PC-3 (cell line): ENCODE data around the gene ZFHX3.

ENCODE experiments used
- EZH2 ChIP-seq: fragments of 300-600 bp; sonication (generic); IDR thresholded peaks from one replicate; pipeline ENCODE4 v1.6.1; 2017; ENCODE audit warnings: antibody characterized with exemption, mild to moderate bottlenecking, low read length; ENCODE audit not compliant: unreplicated experiment
- TF ChIP-seq, protein P1 (sequence below): fragments of 300-600 bp; sonication (generic); conservative IDR thresholded peaks from 2 replicates; pipeline ENCODE4 v1.5.1; 2017; ENCODE audit warnings: antibody characterized with exemption, low read depth, mild to moderate bottlenecking, low read length

DNA sequence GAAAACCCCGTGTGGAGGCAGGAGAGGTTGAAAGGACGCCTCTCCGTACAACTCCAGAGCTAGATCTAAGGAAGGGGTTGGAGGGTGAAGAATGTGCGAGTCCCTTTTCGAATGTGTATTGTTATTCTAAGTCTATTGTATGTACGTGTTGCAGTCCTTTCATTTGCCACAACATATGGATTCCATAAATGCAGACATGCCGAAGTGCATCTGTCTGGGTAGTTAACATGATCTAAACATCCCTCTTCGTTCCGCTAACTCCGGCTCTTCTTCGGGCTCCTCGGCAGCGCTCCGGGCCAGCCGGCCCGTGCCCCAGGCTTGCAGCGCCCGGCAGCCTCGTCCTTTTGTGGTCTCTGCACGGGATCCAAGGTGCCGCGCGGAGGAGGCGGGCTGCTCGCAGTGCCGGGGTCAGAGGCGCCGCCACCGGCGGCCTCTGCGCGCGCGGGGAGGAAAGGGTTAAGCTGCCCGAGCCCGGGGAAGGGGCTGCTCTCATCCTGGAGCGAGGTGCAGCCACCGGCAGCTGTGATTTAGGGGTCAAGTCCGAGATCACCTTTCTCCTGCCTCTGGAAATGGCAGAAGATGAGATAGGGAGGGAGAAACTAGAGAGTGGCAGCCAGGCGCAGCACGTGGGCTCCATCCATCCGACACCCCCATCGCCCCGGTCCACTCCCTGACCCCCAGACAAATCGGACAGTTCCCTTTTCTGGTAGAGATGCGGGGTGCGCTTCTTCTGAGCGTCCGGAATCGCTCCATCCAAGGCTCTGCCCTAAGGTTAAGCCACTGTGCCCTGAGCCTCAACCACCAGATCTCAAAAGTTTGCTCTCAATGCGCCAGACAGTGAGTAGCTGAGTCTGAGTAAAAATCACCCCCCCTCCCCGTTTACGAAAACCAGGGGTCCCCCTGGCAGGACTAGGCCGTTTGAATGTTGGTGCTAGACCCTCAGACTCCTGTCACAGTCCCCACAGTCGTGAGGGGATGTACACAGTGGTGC is 15.1 kb upstream of the ZFHX3 start:
- TF ChIP-seq, protein P1, sequence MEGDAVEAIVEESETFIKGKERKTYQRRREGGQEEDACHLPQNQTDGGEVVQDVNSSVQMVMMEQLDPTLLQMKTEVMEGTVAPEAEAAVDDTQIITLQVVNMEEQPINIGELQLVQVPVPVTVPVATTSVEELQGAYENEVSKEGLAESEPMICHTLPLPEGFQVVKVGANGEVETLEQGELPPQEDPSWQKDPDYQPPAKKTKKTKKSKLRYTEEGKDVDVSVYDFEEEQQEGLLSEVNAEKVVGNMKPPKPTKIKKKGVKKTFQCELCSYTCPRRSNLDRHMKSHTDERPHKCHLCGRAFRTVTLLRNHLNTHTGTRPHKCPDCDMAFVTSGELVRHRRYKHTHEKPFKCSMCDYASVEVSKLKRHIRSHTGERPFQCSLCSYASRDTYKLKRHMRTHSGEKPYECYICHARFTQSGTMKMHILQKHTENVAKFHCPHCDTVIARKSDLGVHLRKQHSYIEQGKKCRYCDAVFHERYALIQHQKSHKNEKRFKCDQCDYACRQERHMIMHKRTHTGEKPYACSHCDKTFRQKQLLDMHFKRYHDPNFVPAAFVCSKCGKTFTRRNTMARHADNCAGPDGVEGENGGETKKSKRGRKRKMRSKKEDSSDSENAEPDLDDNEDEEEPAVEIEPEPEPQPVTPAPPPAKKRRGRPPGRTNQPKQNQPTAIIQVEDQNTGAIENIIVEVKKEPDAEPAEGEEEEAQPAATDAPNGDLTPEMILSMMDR, result no peak
- no peak for TF ChIP-seq EZH2
